H7 (cell line): ENCODE results near the gene ITPRID2. TPM values are rescaled to one million over a fixed set of nuclear protein-coding genes. Genes with fewer than 3 reads are reported as not detected.
"Not testable (repeated sequence)": the region's sequence is repeated elsewhere in the genome, so short reads cannot be mapped to it uniquely, and the experiment has no call there.

ENCODE experiments used
- DNase-seq: peaks from one replicate; pipeline ENCODE4 v3.0.0; 2012
- H3K27me3 ChIP-seq: 2 replicates; pipeline ENCODE4 v1.6.0; 2011; ENCODE audit warnings: mild to moderate bottlenecking, low read length; ENCODE audit not compliant: control insufficient read depth, insufficient read depth
- H3K36me3 ChIP-seq: replicated peaks from 2 replicates; pipeline ENCODE4 v1.5.1; 2011; ENCODE audit warnings: low read length; ENCODE audit not compliant: control insufficient read depth, insufficient read depth
- H3K4me3 ChIP-seq: 2 replicates; pipeline ENCODE4 v1.5.1; 2011; ENCODE audit warnings: low read depth, mild to moderate bottlenecking, control low read depth, low read length, moderate library complexity; ENCODE audit not compliant: insufficient read depth
- total RNA-seq: library from RNA; depleted of rRNA; stranded (reverse); fragments of >200 nt; shearing (Covaris generic); gene quantifications from 2 replicates; pipeline ENCODE4 v1.2.3, GENCODE V29; 2014

The ITPRID2 gene
- total RNA-seq, 1 experiment from 2014 or later, result 13.6 TPM

GRCh38 chr2:181952404-181953226 is 61.1 kb downstream of the ITPRID2 start:
- no peak overlapping the region for H3K4me3 ChIP-seq

GRCh38 chr2:181953881-181954537 is 62.5 kb downstream of the ITPRID2 start:
- peak overlapping the region; percentile 18 for H3K4me3 ChIP-seq
- H3K27me3 ChIP-seq, result no peaks in the 10 kb centered on the region

More at GRCh38 chr2:181952404-181953226, 61.1 kb downstream of the ITPRID2 start:
- Histone ChIP-seq H3K27me3 (no peaks in the 10 kb centered on the region), H3K36me3 (no peaks in the 10 kb centered on the region)
- DNase-seq, result no peak

GRCh38 chr2:181954538-181954883 is 63.0 kb downstream of the ITPRID2 start:
- DNase-seq, result no peak
- no peaks in the 10 kb centered on the region for H3K27me3 ChIP-seq
- H3K36me3 ChIP-seq, result no peaks in the 10 kb centered on the region
- H3K4me3 ChIP-seq, result no peak overlapping the region

More at GRCh38 chr2:181953881-181954537, 62.5 kb downstream of the ITPRID2 start:
- H3K36me3 ChIP-seq, result no peaks in the 10 kb centered on the region
- peak; percentile 84 for DNase-seq

GRCh38 chr2:181955010-181955409 is 63.5 kb downstream of the ITPRID2 start:
- Histone ChIP-seq H3K4me3 (no peak overlapping the region), H3K27me3 (no peaks in the 10 kb centered on the region), H3K36me3 (no peaks in the 10 kb centered on the region)
- no peak for DNase-seq

GRCh38 chr2:181955866-181956265 is 64.3 kb downstream of the ITPRID2 start:
- H3K27me3 ChIP-seq, H3K36me3 ChIP-seq, DNase-seq, H3K4me3 ChIP-seq: not testable (repeated sequence)

GRCh38 chr2:181957668-181958067 is 66.1 kb downstream of the ITPRID2 start:
- Histone ChIP-seq H3K36me3 (no peaks in the 10 kb centered on the region), H3K27me3 (no peaks in the 10 kb centered on the region), H3K4me3 (no peak overlapping the region)
- no peak for DNase-seq

- H3K4me3 ChIP-seq, result no peak overlapping the region
- DNase-seq, result no peak
- no peaks in the 10 kb centered on the region for H3K27me3 ChIP-seq
- no peaks in the 10 kb centered on the region for H3K36me3 ChIP-seq
Measured at GRCh38 chr2:181958726-181959125, 67.2 kb downstream of the ITPRID2 start.

- Histone ChIP-seq H3K4me3 (no peak overlapping the region), H3K36me3 (no peaks in the 10 kb centered on the region), H3K27me3 (no peaks in the 10 kb centered on the region)
- no peak for DNase-seq
Measured at GRCh38 chr2:181959508-181959907, 68.0 kb downstream of the ITPRID2 start.

- DNase-seq, H3K36me3 ChIP-seq, H3K4me3 ChIP-seq, H3K27me3 ChIP-seq: not testable (repeated sequence)
Measured at GRCh38 chr2:181961167-181961566, 69.6 kb downstream of the ITPRID2 start.

- H3K4me3 ChIP-seq, result no peak overlapping the region
- H3K36me3 ChIP-seq, result no peaks in the 10 kb centered on the region
- H3K27me3 ChIP-seq, result no peaks in the 10 kb centered on the region
- no peak for DNase-seq
Measured at GRCh38 chr2:181962142-181962541, 70.6 kb downstream of the ITPRID2 start.

- no peak for DNase-seq
- Histone ChIP-seq H3K4me3 (no peak overlapping the region), H3K27me3 (no peaks in the 10 kb centered on the region), H3K36me3 (no peaks in the 10 kb centered on the region)
Measured at GRCh38 chr2:181970160-181970794, 78.7 kb downstream of the ITPRID2 start.

GRCh38 chr2:181971032-181971431 is 79.5 kb downstream of the ITPRID2 start:
- Histone ChIP-seq H3K4me3 (no peak overlapping the region), H3K36me3 (no peaks in the 10 kb centered on the region), H3K27me3 (no peaks in the 10 kb centered on the region)
- no peak for DNase-seq

GRCh38 chr2:181972431-181973170 is 81.1 kb downstream of the ITPRID2 start:
- Histone ChIP-seq H3K36me3 (no peaks in the 10 kb centered on the region), H3K27me3 (no peaks in the 10 kb centered on the region), H3K4me3 (no peak overlapping the region)
- DNase-seq, result no peak

- Histone ChIP-seq H3K4me3 (no peak overlapping the region), H3K36me3 (no peaks in the 10 kb centered on the region), H3K27me3 (no peaks in the 10 kb centered on the region)
- no peak for DNase-seq
Measured at GRCh38 chr2:181973171-181973783, 81.7 kb downstream of the ITPRID2 start.
